Fibroblast of lung (primary cell): ENCODE results near the gene ARHGEF7. TPM values are rescaled to one million over a fixed set of nuclear protein-coding genes. Genes with fewer than 3 reads are reported as not detected.

ENCODE experiments used
- DNase-seq, 2 donors: peaks; one replicate each; pipeline versions ENCODE4 v3.0.0 to v3.0.0-alpha.2; 2010; ENCODE audit warnings: low read depth in 2 of 2
- H2AFZ ChIP-seq: 2 replicates; pipeline ENCODE4 v1.5.1; 2012; ENCODE audit warnings: low read length, control low read depth, inconsistent platforms
- H3K27ac ChIP-seq: 2 replicates; pipeline ENCODE4 v1.5.1; 2011; ENCODE audit warnings: low read length, control low read depth; ENCODE audit not compliant: insufficient read depth
- H3K27me3 ChIP-seq: 2 replicates; pipeline ENCODE4 v1.5.1; 2011; ENCODE audit warnings: mild to moderate bottlenecking, low read length; ENCODE audit not compliant: control insufficient read depth, insufficient read depth
- H3K36me3 ChIP-seq: 2 replicates; pipeline ENCODE4 v1.5.1; 2011; ENCODE audit warnings: low read length; ENCODE audit not compliant: control insufficient read depth, insufficient read depth
- H3K4me1 ChIP-seq: 2 replicates; pipeline ENCODE4 v1.5.1; 2011; ENCODE audit warnings: low read length; ENCODE audit not compliant: control insufficient read depth, insufficient read depth; ENCODE audit errors: extremely low read depth
- H3K4me2 ChIP-seq: 2 replicates; pipeline ENCODE4 v1.5.1; 2011; ENCODE audit warnings: low read length, control low read depth; ENCODE audit not compliant: insufficient read depth; ENCODE audit errors: extremely low read depth
- H3K4me3 ChIP-seq, 4 experiments: fragments of 200-600 bp in 1 of 4; sonication (generic) in 1 of 4; replicated peaks in 1 of 4; 2 replicates each; pipeline ENCODE4 v1.5.1; 2011 to 2016; ENCODE audit warnings: low read length in 4 of 4, low read depth in 3 of 4, mild to moderate bottlenecking in 3 of 4, control low read depth in 2 of 4, inconsistent platforms in 1 of 4, mixed read lengths in 1 of 4; ENCODE audit not compliant: insufficient read depth in 1 of 4; ENCODE audit errors: control extremely low read depth in 1 of 4
- H3K79me2 ChIP-seq: 2 replicates; pipeline ENCODE4 v1.5.1; 2012; ENCODE audit warnings: mild to moderate bottlenecking, low read length, inconsistent platforms; ENCODE audit not compliant: control insufficient read depth, insufficient read depth
- H3K9ac ChIP-seq: 2 replicates; pipeline ENCODE4 v1.5.1; 2011; ENCODE audit warnings: mild to moderate bottlenecking, low read length, control low read depth; ENCODE audit not compliant: insufficient read depth
- H3K9me3 ChIP-seq: 2 replicates; pipeline ENCODE4 v1.5.1; 2012; ENCODE audit warnings: low read depth, low read length; ENCODE audit not compliant: control insufficient read depth, insufficient read depth
- H4K20me1 ChIP-seq: 2 replicates; pipeline ENCODE4 v1.5.1; 2011; ENCODE audit warnings: low read length; ENCODE audit not compliant: control insufficient read depth, insufficient read depth; ENCODE audit errors: extremely low read depth
- EZH2 ChIP-seq: IDR thresholded peaks from 2 replicates; pipeline ENCODE4 v1.5.1; 2012; ENCODE audit warnings: low read length, control low read depth, mild to moderate bottlenecking; ENCODE audit errors: missing control alignments
- polyA plus RNA-seq, 2 donors: library from polyadenylated mRNA; depleted of rRNA in 1 of 2; stranded (reverse) in 1 of 2; unstranded in 1 of 2; fragments of >200 nt; gene quantifications; 2 replicates each; pipeline ENCODE4 v1.2.1, GENCODE V29; 2011 to 2012; ENCODE audit warnings: missing spikeins in 1 of 2
- total RNA-seq: library from RNA; depleted of rRNA; stranded (reverse); fragments of >200 nt; gene quantifications from 2 replicates; pipeline ENCODE4 v1.2.1, GENCODE V29; 2014
- TF ChIP-seq, protein P1 (sequence below), 2 donors: IDR thresholded peaks in 1 of 2; conservative IDR thresholded peaks in 1 of 2; 1 replicate in 1 of 2; 2 replicates in 1 of 2; pipeline ENCODE4 v1.5.1; 2011 to 2012; ENCODE audit warnings: low read length in 2 of 2, control low read depth in 1 of 2, inconsistent platforms in 1 of 2, low read depth in 1 of 2, mild to moderate bottlenecking in 1 of 2

The ARHGEF7 gene
- total and polyA plus RNA-seq, 2 donors (not counting 1 experiment from before 2014, with no cell fraction given): 29.1 to 42.8 TPM

DNA sequence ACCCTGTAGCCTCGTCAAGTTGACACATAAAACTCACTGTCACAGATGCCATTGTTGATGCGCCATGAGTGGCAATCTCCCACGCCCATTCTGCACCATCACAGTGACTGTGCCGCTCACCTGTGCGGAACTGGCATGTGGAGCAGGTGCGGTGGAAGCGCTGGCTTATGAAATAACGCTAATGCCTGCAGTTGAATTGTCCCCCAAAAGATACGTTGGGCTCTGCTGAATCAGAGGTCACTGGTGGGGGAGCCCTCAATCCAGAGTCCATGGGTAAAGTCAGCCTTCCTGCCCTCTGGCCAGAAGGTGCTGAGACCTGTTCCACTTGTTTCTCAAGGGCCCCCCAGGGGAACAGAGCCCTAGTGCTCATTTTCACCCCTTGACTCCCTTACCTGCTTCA is 2.9 kb upstream of the ARHGEF7 start:
- no peak overlapping the region for H3K27ac ChIP-seq
- TF ChIP-seq, protein P1, sequence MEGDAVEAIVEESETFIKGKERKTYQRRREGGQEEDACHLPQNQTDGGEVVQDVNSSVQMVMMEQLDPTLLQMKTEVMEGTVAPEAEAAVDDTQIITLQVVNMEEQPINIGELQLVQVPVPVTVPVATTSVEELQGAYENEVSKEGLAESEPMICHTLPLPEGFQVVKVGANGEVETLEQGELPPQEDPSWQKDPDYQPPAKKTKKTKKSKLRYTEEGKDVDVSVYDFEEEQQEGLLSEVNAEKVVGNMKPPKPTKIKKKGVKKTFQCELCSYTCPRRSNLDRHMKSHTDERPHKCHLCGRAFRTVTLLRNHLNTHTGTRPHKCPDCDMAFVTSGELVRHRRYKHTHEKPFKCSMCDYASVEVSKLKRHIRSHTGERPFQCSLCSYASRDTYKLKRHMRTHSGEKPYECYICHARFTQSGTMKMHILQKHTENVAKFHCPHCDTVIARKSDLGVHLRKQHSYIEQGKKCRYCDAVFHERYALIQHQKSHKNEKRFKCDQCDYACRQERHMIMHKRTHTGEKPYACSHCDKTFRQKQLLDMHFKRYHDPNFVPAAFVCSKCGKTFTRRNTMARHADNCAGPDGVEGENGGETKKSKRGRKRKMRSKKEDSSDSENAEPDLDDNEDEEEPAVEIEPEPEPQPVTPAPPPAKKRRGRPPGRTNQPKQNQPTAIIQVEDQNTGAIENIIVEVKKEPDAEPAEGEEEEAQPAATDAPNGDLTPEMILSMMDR (conservative IDR thresholded peaks at IDR 0.05 in 1 of 2, IDR thresholded peaks at IDR 0.05 in 1 of 2; ENCODE audit: low read depth in 1 of 2, low read length in 2 of 2): no peak
- no peak for TF ChIP-seq EZH2
- no peaks in the 10 kb centered on the region for H4K20me1 ChIP-seq
- no peaks in the 10 kb centered on the region for H3K79me2 ChIP-seq
- no peaks in the 10 kb centered on the region for H3K9me3 ChIP-seq
- H3K4me3 ChIP-seq: no peak overlapping the region
- no peak for DNase-seq
- no peak overlapping the region for H3K9ac ChIP-seq
- H2AFZ ChIP-seq: no peak overlapping the region
- peaks cover 6% of the 10 kb centered on the region for H3K4me1 ChIP-seq
- no peak overlapping the region for H3K4me2 ChIP-seq
- H3K36me3 ChIP-seq: no peaks in the 10 kb centered on the region
- H3K27me3 ChIP-seq: peaks cover 21% of the 10 kb centered on the region

DNA sequence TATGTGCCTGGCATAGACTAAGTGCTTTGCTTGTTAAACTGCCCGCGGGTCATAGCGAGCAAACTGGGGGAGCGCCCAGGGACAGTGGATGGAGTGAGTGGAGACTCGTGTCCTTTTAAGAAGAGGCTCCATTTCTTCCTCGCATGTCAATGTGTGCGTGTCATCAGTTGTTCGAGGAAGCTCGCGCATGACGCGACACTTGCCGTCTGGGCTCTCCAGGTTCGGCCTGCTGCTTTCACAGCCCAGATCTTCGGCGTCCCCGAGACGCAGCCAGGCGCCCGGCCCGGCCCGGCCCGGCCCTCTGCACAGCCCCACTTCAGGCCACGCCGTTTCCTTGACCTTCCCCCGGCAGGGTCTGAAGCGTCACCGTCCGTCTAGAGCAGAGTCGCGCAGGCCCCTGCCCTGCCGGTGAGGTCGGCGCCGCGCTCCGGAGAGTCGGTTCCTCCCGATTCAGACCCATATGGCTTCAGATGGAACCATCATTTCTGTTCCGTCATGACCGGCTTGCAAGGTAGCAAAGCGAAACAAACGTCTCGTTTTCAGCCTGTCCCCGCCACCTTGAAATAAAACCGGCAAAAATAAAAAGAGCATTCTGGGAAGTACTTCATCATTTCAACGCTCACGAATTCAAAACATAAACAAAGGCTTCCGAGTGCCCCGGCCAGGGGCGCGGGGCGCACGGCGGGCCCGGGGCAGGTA is 599 bp upstream of the ARHGEF7 start:
- Histone ChIP-seq H3K9me3 (no peaks in the 10 kb centered on the region), H3K4me3 (peak overlapping the region; percentile 50 to 60 (median 58)), H2AFZ (peak overlapping the region; percentile 56), H3K36me3 (no peaks in the 10 kb centered on the region), H3K4me2 (peak overlapping the region; percentile 85), H3K27me3 (peaks cover 34% of the 10 kb centered on the region), H3K9ac (peak overlapping the region; percentile 60), H3K79me2 (no peaks in the 10 kb centered on the region), H3K4me1 (peaks cover 6% of the 10 kb centered on the region), H3K27ac (no peak overlapping the region), H4K20me1 (no peaks in the 10 kb centered on the region)
- peak; percentile 36 to 43 for DNase-seq
- TF ChIP-seq, protein P1 (conservative IDR thresholded peaks at IDR 0.05 in 1 of 2, IDR thresholded peaks at IDR 0.05 in 1 of 2; ENCODE audit: low read depth in 1 of 2, low read length in 2 of 2): no peak
- peak; percentile 69 for TF ChIP-seq EZH2

DNA sequence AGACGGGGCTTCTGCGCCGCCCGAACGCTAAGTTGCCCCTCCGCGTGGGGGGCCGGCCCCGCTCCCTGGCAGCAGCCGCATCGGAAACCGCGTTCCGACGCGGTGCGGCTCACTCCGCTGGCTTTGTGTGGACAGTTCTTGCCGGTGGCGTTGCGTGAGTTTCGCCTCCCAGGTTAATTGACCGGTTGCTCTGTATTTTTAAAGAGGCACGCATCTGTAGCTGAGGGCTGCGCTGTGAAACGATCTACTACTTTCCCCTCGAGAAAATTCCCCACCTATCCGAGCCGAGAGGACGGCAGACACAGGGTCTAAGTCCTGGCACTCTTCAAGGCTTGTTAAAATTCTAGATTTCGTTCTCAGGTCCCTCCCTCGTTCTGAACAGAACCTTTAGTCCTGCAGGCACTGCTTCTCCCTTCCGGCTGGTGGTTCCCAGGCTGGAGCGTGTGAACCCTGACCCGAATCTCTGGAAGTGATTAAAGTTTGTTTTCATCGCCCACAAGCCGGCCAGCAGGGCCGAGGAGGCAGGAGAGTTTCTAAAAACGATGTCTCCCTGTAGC is 933 bp downstream of the ARHGEF7 start:
- Histone ChIP-seq H3K9me3 (no peaks in the 10 kb centered on the region), H3K79me2 (no peaks in the 10 kb centered on the region), H3K27ac (peak overlapping the region; percentile 55), H2AFZ (peak overlapping the region; percentile 37), H3K9ac (peak overlapping the region; percentile 53), H3K4me1 (peaks cover 6% of the 10 kb centered on the region), H3K4me3 (peak overlapping the region; percentile 43 to 63 (median 53)), H3K36me3 (no peaks in the 10 kb centered on the region), H3K4me2 (peak overlapping the region; percentile 86), H3K27me3 (peaks cover 29% of the 10 kb centered on the region), H4K20me1 (no peaks in the 10 kb centered on the region)
- TF ChIP-seq EZH2: peak; percentile 43
- TF ChIP-seq, protein P1 (conservative IDR thresholded peaks at IDR 0.05 in 1 of 2, IDR thresholded peaks at IDR 0.05 in 1 of 2; ENCODE audit: low read depth in 1 of 2, low read length in 2 of 2): no peak
- peak; percentile 47 to 86 for DNase-seq
